Urothelium cell line (cell line): ENCODE data around the gene TOP2B.

ENCODE experiments used
- DNase-seq: peaks from one replicate; pipeline ENCODE4 v3.0.0; 2011; ENCODE audit warnings: low spot score, mixed read lengths
- FAIRE-seq: peaks from 2 replicates; lab custom pipeline; 2011; peaks lifted over from hg19 to GRCh38; lab: Jason Lieb, UNC

The TOP2B gene, protein sequence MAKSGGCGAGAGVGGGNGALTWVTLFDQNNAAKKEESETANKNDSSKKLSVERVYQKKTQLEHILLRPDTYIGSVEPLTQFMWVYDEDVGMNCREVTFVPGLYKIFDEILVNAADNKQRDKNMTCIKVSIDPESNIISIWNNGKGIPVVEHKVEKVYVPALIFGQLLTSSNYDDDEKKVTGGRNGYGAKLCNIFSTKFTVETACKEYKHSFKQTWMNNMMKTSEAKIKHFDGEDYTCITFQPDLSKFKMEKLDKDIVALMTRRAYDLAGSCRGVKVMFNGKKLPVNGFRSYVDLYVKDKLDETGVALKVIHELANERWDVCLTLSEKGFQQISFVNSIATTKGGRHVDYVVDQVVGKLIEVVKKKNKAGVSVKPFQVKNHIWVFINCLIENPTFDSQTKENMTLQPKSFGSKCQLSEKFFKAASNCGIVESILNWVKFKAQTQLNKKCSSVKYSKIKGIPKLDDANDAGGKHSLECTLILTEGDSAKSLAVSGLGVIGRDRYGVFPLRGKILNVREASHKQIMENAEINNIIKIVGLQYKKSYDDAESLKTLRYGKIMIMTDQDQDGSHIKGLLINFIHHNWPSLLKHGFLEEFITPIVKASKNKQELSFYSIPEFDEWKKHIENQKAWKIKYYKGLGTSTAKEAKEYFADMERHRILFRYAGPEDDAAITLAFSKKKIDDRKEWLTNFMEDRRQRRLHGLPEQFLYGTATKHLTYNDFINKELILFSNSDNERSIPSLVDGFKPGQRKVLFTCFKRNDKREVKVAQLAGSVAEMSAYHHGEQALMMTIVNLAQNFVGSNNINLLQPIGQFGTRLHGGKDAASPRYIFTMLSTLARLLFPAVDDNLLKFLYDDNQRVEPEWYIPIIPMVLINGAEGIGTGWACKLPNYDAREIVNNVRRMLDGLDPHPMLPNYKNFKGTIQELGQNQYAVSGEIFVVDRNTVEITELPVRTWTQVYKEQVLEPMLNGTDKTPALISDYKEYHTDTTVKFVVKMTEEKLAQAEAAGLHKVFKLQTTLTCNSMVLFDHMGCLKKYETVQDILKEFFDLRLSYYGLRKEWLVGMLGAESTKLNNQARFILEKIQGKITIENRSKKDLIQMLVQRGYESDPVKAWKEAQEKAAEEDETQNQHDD (N-terminal part only)

GRCh38 chr3:25664812-25665314, at the start of gene TOP2B:
TOP2B (minus strand) TSS chr3:25664907; CDS start chr3:25664297, 610 bp downstream.
- FAIRE-seq (peak; percentile 30), DNase-seq (peak; percentile 97)

DNA sequence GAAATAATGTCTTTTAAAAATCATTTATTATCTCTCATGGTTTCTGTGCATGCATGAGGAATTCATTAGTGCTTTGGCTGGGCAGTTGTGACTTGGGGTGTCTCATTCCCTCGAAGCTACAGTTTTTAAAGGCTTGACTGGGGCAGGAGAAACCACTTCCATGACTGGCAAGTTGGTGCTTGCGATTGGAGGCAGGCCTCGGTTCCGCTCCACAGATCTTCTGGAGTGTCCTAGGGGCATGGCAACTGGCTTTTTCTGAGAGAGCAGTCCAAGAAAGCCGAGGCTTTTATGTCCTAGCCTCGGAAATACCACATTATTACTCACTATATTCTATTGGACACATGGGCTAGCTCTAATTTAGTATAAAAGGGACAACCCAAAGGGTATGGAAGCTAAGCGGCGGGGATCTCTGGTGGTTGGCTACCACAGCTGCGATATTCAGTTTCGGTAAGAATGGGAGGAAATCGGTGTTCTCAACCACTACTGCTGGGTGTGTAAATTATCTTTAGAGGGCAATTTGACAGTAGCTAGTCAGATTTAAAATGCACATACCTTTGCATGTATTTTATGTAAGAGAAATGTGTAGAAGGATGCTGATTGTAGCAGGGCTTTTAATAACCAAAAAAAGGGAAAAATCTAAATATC, 48.8 kb upstream of the TOP2B start:
- DNase-seq, result no peak
- FAIRE-seq, result no peak

GRCh38 chr3:25711090-25711489, 46.4 kb upstream of the TOP2B start:
- DNase-seq, result no peak
- FAIRE-seq, result no peak

DNA sequence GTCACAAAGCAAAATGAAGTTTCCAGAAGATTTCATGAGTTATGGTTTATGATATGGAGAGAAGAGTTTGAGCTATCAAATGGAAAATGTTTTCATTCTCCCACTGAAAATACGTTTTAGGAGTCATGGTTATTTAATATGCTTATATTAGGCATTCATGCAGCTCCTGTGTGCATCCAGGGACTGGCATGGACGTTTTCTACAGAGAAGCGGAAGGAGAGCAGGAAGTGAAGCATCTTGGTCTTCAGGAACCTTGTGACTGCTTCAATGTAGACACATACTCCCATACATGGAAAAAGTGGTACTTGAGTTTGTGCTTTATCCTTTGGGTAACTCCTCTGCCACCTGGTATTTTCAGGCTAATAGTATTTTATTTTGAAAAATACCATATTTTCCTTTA, 43.3 kb upstream of the TOP2B start:
- no peak for FAIRE-seq

DNA sequence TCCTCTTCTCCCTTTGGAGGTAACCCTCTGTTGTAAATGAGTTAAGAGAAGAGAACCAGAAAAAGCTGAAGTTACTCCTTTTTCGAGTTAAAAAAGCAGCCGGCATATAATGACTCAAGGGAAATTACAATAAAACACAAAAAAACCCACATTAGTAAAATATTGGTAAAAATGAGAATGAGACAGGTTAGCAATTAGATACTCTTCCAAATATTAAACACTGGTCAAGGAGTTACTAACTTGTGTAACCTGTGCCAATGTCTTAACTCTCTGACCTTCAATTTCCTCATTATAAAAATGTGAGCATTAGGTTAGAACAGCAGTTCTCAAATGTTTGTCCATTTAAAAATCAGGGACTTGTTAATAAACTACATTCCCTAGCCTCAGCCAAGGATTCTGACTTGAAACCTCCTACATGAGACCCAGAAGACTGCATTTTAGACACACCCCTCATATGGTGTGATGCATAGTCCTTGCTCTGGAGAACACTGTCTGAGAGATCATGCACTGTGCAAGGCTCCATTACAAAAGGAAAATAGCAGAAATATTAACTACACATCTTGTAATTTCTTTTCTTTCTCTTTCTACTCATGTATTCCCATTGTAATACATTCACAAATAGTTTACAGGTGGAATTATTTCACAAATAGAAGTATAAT, 42.7 kb upstream of the TOP2B start:
- FAIRE-seq, result no peak
- DNase-seq, result no peak

More for the DNA sequence above, 43.3 kb upstream of the TOP2B start:
- DNase-seq, result no peak

DNA sequence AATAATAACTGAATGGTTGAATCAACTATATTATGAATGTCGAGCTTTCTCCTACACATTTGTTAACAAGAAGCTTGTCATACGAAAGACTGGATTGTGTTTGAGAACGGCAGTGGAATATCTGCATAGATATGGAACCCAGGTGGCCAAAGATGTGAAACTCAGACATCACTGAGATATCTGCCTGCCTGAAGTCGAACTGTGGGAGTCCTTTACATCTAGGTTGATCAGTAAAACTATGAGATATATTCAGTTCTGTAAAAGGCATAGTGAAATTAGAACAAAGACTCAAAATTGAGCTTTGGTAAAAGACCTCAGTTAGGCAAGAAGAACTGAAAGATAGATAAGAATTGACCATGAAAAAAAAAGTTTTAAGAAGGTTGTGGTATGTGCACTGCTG, 41.5 kb upstream of the TOP2B start:
- no peak for DNase-seq

DNA sequence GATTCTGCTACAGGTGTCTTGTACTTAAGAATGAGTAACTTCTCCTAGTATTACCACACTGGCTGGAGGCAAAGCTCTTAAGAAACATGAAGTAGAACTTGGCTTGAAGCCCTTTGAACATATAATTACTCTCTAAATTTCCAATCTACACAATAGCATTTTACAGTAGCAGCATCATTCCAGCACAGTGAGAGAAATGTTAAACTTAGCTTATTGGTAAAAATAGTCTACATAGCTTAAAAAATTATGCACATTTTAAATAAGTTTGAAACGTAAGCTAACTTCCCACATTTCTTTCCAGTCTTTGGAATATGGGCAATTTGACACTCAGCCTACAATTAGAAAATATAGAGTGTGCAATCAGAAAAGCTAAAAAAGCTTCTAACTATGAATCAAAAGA, 32.8 kb upstream of the TOP2B start:
- no peak for DNase-seq
- FAIRE-seq, result no peak

More for the DNA sequence above, 41.5 kb upstream of the TOP2B start:
- FAIRE-seq, result no peak

DNA sequence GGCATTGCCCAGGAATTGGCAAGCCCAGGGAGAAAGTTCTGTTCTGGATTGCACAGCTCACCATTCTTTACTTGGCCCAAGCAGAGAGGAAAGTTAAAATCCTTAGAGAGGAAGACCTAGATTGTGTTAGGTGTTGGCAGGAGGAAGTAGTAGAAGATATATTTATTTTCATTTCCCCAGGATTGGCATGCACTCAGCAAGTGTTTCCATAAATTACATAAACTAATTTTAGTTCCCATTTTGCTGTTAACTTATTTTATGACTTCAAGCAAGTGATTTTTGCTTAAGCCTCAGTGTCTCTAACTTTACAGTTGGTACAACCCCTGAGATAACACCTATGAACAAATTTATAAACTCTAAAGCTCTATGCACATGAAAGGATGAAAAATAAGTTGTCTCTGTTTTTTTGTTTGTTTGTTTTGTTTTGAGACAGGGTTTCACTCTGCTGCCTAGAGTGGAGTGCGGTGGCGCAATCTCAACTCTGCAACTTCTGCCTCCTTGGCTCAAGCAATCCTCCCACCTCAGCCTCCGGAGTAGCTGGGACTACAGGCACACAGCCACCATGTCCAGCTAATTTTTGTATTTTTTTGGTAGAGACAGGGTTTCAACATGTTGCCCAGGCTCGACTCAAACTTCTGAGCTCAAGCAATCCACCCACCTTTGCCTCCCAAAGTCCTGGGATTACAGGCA, 31.2 kb upstream of the TOP2B start:
- FAIRE-seq (no peak), DNase-seq (no peak)

- no peak for DNase-seq
- FAIRE-seq, result no peak
These were observed 28.5 kb upstream of the TOP2B start for GRCh38 chr3:25693238-25693637.

DNA sequence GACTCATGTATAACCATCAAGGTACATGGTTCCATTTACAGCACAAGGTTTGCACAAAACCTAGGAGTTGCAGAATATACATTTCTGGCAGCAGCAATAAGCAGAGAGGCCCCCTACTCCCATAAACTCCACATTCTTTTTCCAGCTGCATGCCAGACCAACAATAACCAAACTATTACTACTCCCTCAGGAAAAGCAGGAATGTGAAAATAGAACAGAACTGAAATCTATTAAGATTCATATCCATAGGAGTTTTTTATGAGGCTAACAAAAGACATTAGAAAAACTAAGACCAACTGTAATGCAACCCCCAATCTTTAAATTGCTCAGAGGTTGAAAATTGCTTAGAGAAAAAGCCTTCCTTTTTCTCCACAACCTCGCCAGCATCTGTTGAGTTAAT, 27.6 kb upstream of the TOP2B start:
- FAIRE-seq, result no peak

DNA sequence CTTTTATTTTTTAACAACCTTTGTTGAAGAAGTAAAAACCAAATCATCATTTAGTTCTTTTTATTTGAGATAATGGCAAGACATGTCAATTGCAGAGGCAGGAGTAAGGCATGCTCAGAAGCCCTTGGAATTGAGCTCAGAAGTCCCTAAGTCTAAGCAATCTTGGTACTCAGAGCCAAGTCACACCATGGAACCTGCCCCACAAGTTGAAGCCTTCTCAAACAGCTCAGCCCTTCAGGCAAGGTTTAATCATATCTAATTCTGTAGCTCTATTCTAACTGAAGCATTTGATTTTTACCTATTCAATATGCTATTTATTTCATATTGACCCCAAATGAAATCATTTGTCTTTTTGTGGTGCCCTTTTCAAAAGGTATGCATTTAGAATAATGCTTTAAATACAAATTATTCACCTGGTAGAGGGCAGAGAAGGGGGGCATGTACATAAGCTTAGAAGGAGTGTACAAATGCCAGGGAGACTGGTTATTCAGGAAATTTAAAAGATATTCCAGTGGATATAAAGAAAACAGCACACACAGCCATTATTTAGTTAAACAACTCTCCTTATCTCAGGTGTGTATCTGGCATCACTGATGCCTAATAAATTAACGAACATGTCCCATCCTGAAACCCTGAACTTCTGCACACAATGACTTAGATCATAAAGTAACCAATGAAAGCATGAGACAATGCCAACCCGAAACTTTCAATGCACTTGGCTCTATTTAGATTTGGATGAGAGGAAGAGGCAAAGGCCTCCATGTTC, 26.2 kb upstream of the TOP2B start:
- no peak for DNase-seq
- FAIRE-seq, result no peak

More for the DNA sequence above, 27.6 kb upstream of the TOP2B start:
- no peak for DNase-seq

- DNase-seq, result no peak
- no peak for FAIRE-seq
These were observed 24.5 kb upstream of the TOP2B start for GRCh38 chr3:25689226-25689625.

- FAIRE-seq (no peak), DNase-seq (no peak)
These were observed 23.0 kb upstream of the TOP2B start for GRCh38 chr3:25687742-25688141.

GRCh38 chr3:25686766-25687165, 22.1 kb upstream of the TOP2B start:
- FAIRE-seq, result no peak
- no peak for DNase-seq

GRCh38 chr3:25683882-25684281, 19.2 kb upstream of the TOP2B start:
- FAIRE-seq (no peak), DNase-seq (no peak)

DNA sequence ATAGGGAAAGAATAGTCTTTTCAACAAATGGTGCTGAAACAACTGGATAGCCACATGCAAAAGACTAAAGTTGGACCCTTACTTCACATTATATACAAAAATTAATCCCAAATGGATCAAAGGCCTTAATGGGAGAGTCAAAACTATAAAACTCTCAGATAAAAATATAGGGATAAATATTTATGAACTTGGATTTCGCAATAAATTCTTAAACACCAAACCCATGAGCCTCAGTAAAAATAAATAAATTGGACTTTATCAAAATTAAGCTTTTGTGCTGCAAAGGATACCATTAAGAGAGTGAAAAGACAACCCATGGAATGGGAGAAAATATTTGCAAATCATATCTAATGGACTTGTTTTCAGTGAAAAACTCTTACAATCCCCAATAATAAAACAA, 18.7 kb upstream of the TOP2B start:
- DNase-seq (no peak), FAIRE-seq (no peak)

- no peak for FAIRE-seq
These were observed 15.1 kb upstream of the TOP2B start for GRCh38 chr3:25679642-25680302.

DNA sequence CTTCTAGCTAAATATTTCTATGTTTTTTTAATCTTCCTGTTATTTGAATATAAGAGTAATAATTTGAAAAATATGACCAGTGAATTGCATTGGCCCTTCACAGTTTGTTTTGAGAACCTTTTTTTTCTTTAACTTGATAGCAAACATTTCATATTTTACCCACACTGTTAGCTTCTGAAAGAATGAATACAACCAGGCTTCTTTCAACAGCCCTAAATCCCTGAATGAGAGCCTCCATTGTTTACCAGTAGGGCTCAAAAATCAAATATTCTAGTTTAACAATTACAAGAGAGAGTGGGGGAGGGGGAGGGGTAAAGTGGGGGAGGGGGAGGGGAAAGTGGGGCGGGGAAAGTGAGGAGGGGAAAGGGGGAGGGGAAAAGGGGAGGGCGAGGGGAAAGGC, 14.5 kb upstream of the TOP2B start:
- DNase-seq (no peak), FAIRE-seq (no peak)

More at GRCh38 chr3:25679642-25680302, 15.1 kb upstream of the TOP2B start:
- no peak for DNase-seq
